Measurements from ENCODE around the gene VAT1. TPM values are rescaled to one million over a fixed set of nuclear protein-coding genes. Genes with fewer than 3 reads are reported as not detected.

VAT1 gene
- total RNA-seq, 1 experiment from 2014 or later = 262 TPM

DNA sequence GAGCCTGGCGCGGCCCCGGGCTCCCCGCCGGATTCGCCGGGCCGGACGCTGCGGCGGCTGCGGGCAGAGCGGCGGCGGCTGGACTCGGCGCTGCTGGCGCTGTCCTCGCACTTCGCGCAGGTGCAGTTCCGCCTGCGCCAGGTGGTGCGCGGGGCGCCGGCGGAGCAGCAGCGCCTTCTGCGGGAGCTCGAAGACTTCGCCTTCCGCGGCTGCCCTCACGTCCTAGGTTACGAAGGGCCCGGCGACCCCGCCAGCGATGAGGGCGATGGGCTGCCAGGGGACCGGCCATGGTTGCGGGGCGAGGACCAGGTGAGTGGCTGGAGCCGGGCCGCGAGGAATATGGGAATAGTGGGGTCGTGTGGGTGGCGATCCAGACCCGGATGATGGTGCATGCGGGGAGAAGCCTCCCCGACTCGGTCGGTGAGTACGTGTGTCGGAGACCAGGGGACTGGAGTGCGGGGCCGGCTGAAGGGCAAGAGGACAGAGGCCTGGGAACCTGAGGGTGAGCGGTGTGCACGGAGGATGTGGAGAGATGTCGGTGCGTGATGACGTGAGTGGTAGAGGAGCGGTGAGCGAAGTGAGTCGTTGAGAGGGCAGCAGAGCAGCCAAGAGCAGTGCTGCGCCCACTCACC is 41.3 kb downstream of the VAT1 start:
- Histone ChIP-seq H4K5ac (ENCODE audit: insufficient read length, low read depth, low read length) (no peak overlapping the region), H2BK15ac (ENCODE audit: low read depth, low read length) (no peak overlapping the region), H2BK12ac (ENCODE audit: insufficient read length, low read depth, low read length) (no peak overlapping the region), H3K9ac (ENCODE audit: extremely low read depth, insufficient read length, low read length) (peak overlapping the region; percentile 13), H4K20me1 (ENCODE audit: control insufficient read depth, insufficient read depth, insufficient read length) (peaks cover 2% of the 10 kb centered on the region), H3K4me1 (ENCODE audit: insufficient read depth, low read length) (peaks cover 2% of the 10 kb centered on the region; the same call in 1 of the 2 replicates), H3K27me3 (ENCODE audit: insufficient read depth, low read length) (no peaks in the 10 kb centered on the region), H3K4ac (ENCODE audit: low read depth, low read length) (no peak overlapping the region), H3K56ac (ENCODE audit: insufficient read length, low read depth, low read length) (no peak overlapping the region), H3K23me2 (ENCODE audit: insufficient read length, low read depth, low read length, poor library complexity, severe bottlenecking) (peaks cover 12% of the 10 kb centered on the region), H3K14ac (ENCODE audit: insufficient read depth, low read length) (peak overlapping the region; percentile 34; the same call in 1 of the 2 replicates), H2AK5ac (ENCODE audit: insufficient read length, low read length) (no peak overlapping the region), H3K9me3 (ENCODE audit: control insufficient read depth, low read depth, low read length) (no peaks in the 10 kb centered on the region), H3K4me2 (ENCODE audit: insufficient read depth, insufficient read length, low read length) (peak overlapping the region; percentile 85), H3T11ph (ENCODE audit: low read length) (no peak overlapping the region), H3K27ac (ENCODE audit: insufficient read length, low read depth, low read length) (no peak overlapping the region), H3K79me2 (ENCODE audit: insufficient read depth, low read length) (peaks cover 4% of the 10 kb centered on the region; the same call in 1 of the 2 replicates), H3K18ac (ENCODE audit: insufficient read length, low read depth, low read length) (peak overlapping the region; percentile 60), H2BK120ac (ENCODE audit: low read depth, low read length, poor library complexity, severe bottlenecking) (no peak overlapping the region), H3K23ac (ENCODE audit: insufficient read length, low read depth, low read length) (no peak overlapping the region), H2BK5ac (ENCODE audit: insufficient read length, low read length) (no peak overlapping the region), H4K8ac (replicated peaks; ENCODE audit: insufficient read length, low read depth, low read length) (no peak overlapping the region), H2BK20ac (ENCODE audit: low read depth, low read length, poor library complexity, severe bottlenecking) (no peak overlapping the region), H4K91ac (ENCODE audit: insufficient read length, low read depth, low read length) (no peak overlapping the region), H3K79me1 (ENCODE audit: insufficient read depth, low read depth, low read length, poor library complexity, severe bottlenecking) (no peaks in the 10 kb centered on the region), H2AFZ (ENCODE audit: low read length) (no peak overlapping the region)
- Mint-ChIP-seq H3K27ac (peak overlapping the region in 2 of 3 experiments; percentile 89 to 97; a peak in 5 of 7 replicates), H3K9me3 (no peaks in the 10 kb centered on the region; a peak in 2 of 5 replicates), H3K36me3 (ENCODE audit: insufficient read depth in 1 of 3, low read depth in 3 of 3) (peaks cover 4 to 25% (median 9%) of the 10 kb centered on the region in 3 experiments; a peak in 6 of 7 replicates), H3K4me1 (peaks cover 17 to 23% of the 10 kb centered on the region in 2 experiments), H3K27me3 (ENCODE audit: low read depth) (no peaks in the 10 kb centered on the region), H3K4me3 (peak overlapping the region; percentile 90 to 100)
- no CpG with 5 or more reads among the region's 67 CpGs for WGBS (ENCODE audit: extremely low coverage, insufficient read length, low lambda C conversion rate)
- DNase-seq = peak; percentile 71
- TF ChIP-seq, protein P1, sequence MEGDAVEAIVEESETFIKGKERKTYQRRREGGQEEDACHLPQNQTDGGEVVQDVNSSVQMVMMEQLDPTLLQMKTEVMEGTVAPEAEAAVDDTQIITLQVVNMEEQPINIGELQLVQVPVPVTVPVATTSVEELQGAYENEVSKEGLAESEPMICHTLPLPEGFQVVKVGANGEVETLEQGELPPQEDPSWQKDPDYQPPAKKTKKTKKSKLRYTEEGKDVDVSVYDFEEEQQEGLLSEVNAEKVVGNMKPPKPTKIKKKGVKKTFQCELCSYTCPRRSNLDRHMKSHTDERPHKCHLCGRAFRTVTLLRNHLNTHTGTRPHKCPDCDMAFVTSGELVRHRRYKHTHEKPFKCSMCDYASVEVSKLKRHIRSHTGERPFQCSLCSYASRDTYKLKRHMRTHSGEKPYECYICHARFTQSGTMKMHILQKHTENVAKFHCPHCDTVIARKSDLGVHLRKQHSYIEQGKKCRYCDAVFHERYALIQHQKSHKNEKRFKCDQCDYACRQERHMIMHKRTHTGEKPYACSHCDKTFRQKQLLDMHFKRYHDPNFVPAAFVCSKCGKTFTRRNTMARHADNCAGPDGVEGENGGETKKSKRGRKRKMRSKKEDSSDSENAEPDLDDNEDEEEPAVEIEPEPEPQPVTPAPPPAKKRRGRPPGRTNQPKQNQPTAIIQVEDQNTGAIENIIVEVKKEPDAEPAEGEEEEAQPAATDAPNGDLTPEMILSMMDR (conservative IDR thresholded peaks at IDR 0.05) = peak; percentile 34; the same call in 2 of the 3 replicates

All from H9 (cell line).